ENCODE results near the gene KLHL13.
"Not testable (repeated sequence)": the region's sequence is repeated elsewhere in the genome, so short reads cannot be mapped to it uniquely, and the experiment has no call there.

KLHL13 gene

DNA sequence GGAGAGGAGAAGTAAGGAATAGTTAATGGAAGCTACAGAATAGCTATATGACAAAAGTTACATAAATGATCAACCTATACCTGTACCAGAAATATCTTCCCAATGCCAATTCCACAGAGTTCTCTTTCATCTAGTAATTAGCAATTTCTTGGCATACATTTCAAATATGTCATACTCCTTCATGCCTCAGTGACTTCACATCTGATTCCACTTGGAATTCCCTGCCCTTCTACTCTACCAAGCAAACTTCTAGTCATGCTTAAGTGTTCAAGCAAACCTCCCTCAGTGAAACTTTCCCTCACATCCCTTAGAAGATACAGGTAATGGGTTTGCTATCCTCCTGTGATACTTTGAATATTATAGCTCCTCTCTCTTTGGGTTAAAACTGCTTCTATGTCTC, 127.1 kb downstream of the KLHL13 start:
- DNase-seq, result no peak

GRCh38 chrX:117987373-117987772, 129.2 kb downstream of the KLHL13 start:
- DNase-seq, result no peak

DNA sequence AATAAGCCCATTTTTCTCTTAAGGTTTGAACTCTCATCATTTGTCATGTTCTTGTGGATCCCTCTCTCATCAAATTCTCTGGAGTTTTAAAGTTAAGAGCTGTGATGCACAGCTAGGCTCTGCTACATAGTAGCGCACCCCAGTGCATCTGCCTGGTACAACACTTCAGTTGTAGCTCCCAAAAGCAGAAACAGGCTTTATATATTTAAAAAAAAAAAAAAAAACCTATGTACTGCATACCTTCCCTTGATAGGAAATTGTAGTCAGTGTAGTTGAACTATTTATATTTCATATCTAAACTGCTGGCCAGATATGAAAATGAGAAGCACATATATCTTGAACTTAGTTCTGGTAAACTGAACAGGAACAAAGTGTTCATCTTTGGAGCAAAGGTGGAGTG, 131.4 kb downstream of the KLHL13 start:
- no peak for DNase-seq

DNA sequence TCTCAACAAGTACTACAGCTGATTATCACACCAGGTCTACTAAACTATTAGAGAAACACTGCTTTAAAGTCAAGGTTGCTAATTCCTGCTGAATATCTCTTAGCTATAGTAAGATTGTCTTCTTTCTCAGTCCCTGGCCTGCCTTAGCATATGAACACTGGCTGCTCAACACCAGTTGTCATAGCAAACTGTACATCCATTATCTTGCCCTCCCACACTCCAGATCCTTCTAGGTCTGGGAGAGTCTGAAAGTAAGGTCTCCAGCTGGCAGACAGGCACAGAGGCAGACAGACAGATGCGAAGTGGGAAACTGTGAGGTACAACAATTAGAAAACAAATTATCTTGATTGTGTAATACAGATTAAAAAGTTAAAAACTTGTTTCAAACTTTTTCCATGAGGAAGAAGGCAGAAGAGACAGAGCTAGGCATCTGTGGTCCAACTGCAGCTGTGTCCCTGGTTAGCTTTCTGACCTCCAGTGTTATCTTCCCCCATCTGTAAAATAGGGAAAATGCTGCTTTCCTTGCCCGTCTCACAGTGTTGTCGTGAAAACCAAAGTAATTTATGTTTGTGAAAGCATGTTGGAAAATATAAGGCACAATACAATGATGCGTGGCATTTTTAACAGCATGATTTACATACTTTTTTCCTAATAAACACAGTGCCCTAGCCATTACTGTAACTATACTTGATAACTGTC, 133.8 kb downstream of the KLHL13 start:
- DNase-seq, result no peak

DNA sequence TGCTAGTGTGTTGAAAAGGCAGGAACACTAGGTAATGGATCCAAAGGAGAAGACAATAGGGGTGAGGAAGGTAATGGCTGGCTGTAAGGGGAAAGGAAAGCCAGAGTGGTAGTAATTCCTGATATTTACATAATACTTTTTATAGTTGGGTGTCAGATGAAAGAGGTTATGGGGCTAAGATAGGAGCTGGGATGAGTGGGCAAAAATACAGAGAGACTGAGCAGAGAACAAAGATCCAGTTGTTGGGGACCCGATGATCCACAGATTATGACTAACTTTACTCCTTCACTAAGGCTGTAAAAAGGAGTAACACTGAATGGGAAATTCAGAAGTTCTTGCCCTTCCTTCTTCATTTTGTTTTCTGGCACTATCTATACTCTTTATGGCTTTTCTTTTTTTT, 138.2 kb downstream of the KLHL13 start:
- no peak for DNase-seq

DNA sequence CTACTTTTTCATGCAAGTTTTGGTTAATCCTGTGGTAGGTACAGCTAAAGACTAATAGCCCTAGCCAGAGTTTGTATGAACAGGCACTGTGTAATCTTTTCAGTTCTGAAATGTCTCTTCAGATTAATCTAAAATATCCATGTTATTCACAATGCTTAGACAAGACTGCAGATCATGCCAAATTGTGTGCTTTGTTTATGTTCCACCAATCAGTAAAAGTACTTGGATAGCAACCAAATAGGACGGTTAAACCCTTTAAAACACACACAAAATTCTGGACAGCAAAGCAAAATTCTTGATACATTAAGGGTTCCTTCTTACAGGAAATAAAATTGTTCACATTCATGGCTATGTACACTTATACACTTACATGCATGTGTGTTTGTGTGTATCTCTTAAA, 139.1 kb downstream of the KLHL13 start:
- no peak for DNase-seq

GRCh38 chrX:117973110-117973807, 143.4 kb downstream of the KLHL13 start:
- no peak for DNase-seq

DNA sequence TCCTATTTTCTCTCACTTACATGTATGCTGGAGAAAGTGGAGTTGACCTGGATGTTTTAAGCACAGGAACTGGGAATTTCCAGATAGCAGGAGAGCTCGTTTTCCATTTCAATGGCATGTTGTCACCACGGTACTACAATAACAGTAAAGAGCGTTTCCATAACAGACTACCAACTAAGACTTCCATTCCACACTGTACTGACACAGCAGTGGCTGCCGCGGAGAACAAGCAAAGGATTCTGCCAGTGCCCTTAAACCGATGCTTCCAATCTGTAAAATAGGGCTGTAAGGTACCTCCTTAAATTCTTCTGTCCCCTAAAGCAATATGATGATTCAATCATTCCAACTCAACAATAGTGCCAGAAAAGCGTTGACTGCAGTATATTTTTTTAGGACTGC, 143.9 kb downstream of the KLHL13 start:
- DNase-seq, result no peak

DNA sequence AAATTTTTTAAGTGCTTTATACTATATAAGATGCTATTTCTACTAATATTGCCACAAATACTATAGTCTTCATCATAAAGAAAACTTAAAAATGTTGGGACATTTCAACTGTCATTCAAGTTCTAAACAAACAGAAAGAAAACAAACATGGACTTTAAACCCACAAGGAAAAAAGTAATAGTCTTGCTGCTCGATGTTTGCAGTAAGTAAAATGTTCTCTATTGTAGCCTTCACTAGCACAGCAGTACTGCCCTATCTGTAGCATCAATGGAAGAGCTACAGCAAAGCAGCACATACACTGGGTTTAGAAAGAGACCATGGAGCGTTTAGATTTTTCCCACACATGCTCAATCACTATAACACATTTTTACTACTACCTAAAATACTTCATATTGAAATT, 146.8 kb downstream of the KLHL13 start:
- no peak for DNase-seq

DNA sequence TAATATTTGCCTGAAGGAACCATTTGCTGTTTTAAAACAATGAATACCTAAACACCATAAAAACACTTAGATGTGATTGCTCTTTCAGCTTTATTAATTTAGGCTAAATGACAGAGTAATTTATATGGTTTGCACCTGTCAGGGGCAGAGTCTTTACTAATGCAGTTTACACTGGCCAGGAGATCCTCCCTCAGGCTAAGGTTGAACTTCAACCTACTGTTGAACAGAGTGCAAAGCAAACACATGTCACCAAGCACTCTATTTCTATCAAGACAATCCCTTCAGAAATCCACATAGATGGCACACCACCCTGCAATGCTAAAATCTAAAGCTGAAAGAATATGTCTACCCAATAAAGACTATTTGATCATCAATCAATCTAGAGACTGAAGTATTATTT, 147.3 kb downstream of the KLHL13 start:
- DNase-seq, result no peak

- no peak for DNase-seq
These were observed 157.6 kb downstream of the KLHL13 start for GRCh38 chrX:117959045-117959444.

DNA sequence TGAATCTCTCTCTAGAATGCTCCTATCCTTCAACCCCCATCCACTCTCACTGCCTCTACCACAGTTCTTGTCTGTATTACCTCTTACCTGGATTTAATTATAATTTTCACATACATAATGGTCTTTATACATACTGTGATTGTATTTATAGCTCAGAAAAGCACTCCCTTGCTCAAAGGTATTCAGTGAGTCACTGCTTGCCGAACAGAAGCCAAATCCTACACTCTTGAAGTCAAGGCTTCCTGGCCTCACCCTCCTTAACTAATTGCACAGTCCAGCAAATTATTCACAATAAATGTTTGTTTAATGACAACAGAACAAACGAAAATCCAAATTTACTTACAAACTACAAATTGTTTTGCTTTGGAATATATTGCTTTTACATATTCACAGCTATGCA, 159.5 kb downstream of the KLHL13 start:
- no peak for DNase-seq

DNA sequence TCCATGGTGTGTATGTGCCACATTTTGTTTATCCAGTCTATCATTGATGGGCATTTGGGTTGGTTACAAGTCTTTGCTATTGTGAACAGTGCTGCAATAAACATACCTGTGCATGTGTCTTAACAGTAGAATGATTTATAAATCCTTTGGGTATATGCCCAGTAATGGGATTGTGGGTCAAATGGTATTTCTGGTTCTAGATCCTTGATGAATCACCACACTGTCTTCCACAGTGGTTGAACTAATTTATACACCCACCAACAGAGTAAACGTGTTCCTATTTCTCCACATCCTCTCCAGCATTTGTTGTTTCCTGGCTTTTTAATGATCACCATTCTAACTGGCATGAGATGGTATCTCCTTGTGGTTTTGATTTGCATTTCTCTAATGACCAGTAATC, 177.3 kb downstream of the KLHL13 start:
- not testable (repeated sequence) for DNase-seq

- DNase-seq, result no peak
These were observed 180.5 kb downstream of the KLHL13 start for GRCh38 chrX:117936118-117936517.

DNA sequence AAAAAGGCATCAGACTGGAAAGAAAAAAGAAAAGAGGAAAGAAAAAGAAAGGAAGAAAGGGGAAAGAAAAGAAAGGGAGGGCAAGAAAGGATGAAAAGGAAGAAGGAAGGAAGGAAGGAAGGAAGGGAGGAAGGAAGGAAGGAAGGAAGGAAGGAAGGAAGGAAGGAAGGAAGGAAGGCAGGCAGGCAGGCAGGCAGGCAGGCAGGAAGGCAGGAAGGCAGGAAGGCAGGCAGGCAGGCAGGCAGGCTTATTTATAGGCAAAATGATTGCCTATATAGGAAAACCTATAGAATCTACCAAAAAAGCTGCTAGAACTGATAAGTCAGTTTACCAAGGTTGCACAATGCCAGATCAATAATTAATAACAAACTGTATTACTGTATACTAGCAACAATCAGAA, 186.5 kb downstream of the KLHL13 start:
- not testable (repeated sequence) for DNase-seq

GRCh38 chrX:117919755-117920154, 196.9 kb downstream of the KLHL13 start:
- no peak for DNase-seq

GRCh38 chrX:117910216-117910615, 206.4 kb downstream of the KLHL13 start:
- DNase-seq, result no peak

DNA sequence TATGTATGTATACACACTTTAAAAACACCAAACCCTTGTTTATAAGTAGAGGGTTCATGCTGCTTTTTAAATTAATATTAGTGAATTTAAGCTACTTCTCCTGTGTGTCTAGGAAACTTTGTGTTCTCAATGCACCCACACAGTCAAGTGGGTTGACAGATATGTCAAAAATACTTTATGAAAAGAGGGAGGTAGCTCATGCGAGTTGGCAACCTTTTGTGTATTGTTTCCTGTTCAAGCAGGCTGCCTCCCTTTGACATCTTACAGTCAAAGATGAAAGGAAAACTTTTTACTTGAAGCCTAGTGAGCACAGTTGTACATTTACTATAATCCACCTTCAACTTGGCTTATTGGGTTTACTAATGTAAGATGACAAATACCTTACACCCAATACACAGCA, 218.4 kb downstream of the KLHL13 start:
- no peak for DNase-seq

DNA sequence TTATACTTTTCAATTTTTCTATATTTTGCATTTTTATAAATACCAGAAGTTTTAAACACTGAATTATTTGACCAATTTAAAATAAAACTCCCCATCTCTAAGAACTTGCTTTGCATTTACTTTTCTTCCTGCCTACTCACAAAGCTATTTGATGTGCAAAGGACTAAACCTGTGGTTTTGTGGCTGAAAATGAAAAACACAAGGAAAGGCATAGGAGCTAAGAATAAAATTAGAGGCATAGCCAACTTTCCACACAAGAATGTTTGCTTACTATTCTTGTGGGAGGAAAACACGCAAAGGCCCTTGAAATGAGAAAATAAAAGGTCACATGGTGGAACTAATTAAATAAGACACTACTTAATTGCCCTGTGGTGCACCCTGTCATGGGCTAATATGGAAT, 221.2 kb downstream of the KLHL13 start:
- no peak for DNase-seq

DNA sequence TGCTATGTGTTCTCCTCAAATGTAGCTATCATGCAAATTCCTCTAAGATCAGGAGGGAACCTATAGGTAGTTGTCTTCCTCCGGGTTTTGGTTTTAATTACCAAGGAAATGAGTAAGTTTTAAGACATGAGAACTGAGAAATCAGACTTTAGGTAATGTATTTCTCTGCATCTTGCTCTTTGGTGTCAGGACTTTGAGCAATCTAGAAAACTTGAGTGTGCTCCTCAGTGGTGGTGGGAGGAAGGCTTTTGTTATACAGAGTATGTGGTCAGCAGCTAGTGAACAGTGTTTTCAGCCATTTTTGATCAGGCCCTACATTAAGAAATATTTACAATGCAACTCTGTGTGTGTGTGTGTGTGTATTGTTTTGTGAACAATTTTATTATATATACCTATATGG, 224.1 kb downstream of the KLHL13 start:
- no peak for DNase-seq

DNA sequence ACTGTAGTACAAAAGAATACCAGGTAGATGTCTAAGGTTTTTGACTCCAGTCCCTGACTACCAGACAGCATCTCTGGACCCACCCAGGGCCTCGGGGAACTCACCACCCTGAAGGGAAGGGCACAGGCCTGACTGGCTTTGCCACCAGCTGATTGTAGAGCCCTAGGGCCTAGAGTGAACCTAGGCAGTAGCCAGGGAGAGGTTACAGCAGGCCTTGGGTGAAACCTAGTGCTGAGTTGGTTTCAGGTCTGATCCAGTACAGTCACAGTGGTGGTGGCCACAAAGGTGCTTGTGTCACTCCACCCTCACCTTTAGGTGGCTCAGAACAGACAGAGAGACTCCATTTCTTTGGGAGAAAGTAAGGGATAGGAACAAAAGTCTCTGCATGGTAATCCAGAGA, 244.8 kb downstream of the KLHL13 start:
- DNase-seq, result no peak

DNA sequence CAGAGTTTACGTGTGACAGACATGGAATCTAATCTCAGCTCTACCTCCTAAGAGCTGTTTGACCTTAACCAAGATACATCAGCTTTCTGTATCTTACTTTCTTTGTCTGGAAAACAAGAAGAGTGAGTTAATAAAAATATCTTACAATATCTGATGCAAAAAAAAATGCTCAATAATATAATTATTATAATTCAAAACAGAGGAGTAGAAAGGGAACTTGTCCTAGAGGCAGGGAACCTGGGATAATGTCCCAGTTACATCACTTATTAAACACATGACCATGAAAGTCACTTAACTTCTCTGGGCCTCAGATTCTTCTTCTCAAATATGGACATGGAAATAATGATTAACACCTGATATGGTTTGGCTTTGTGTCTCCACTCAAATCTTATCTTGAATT, 256.1 kb downstream of the KLHL13 start:
- DNase-seq, result no peak

DNA sequence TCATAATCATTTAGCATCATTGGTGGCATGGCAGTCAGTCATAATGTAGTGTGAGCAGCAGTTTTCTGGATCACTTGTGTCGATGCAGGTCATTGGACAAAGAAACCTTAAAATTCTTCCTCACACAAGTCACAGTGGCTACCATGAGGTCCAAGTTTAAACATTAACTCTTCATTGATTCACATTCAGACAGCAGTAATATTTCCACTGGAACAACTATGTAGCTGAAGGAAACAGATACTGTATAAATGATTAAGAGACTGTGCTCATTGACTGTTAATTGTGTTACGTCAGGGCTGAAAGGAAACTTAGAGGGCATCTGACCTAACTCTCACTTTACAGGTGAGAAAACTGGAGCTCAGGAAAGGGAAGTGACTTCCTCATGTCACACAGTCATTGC, 261.8 kb downstream of the KLHL13 start:
- no peak for DNase-seq

DNA sequence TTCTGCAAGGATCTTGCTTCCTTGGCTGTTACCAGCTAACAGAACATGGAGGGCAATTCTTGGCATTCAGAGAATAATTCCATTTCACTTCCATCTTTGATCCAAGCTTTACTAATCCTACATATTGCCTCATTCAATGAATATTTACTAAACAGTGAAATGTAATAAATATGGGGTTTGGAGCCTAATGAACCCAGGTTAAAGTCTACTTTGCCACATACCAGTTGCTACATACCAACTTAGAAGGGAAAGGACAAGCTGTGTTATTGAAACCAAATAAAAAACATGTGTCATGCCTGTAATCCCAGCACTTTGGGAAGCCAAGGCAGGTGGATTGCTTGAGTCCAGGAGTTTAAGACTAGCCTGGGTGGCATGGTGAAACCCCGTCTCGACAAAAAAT, 265.6 kb downstream of the KLHL13 start:
- no peak for DNase-seq
